Kidney (tissue), 14 donors: Measurements from ENCODE around the gene CRHR1. TPM values are rescaled to one million over a fixed set of nuclear protein-coding genes. Genes with fewer than 3 reads are reported as not detected.
"Not testable (repeated sequence)": the region's sequence is repeated elsewhere in the genome, so short reads cannot be mapped to it uniquely, and the experiment has no call there.

Experiments used
- DNase-seq, 5 donors: peaks; one replicate each; pipeline ENCODE4 v3.0.0-alpha.2; 2013 to 2020
- FAIRE-seq: peaks from 2 replicates; lab custom pipeline; 2012; peaks lifted over from hg19 to GRCh38; lab: Jason Lieb, UNC
- H3K27ac ChIP-seq, 2 donors: one replicate each; pipeline ENCODE4 v1.7.0; 2013; ENCODE audit warnings: low read depth in 2 of 2, low read length in 2 of 2, inconsistent platforms in 1 of 2
- H3K27me3 ChIP-seq: one replicate; pipeline ENCODE4 v1.7.1; 2013; ENCODE audit warnings: low read length, inconsistent platforms; ENCODE audit not compliant: control insufficient read depth, insufficient read depth
- H3K36me3 ChIP-seq, 3 donors: one replicate each; pipeline versions ENCODE4 v1.7.0 to v1.7.1; 2013; ENCODE audit warnings: low read length in 3 of 3, control low read depth in 1 of 3, inconsistent platforms in 1 of 3; ENCODE audit not compliant: insufficient read depth in 3 of 3, control insufficient read depth in 2 of 3
- H3K4me1 ChIP-seq, 3 donors: one replicate each; pipeline versions ENCODE4 v1.7.0 to v1.7.1; 2013; ENCODE audit warnings: low read length in 3 of 3, inconsistent platforms in 1 of 3, low read depth in 1 of 3; ENCODE audit not compliant: control insufficient read depth in 2 of 3, insufficient read depth in 2 of 3
- H3K4me3 ChIP-seq, 3 donors: one replicate each; pipeline versions ENCODE4 v1.7.0 to v1.8.1; 2013; ENCODE audit warnings: low read length in 3 of 3, control low read depth in 1 of 3, inconsistent platforms in 1 of 3
- H3K9ac ChIP-seq, 3 donors: one replicate each; pipeline versions ENCODE4 v1.7.0 to v1.7.1; 2013; ENCODE audit warnings: low read length in 3 of 3, control low read depth in 1 of 3, inconsistent platforms in 1 of 3
- H3K9me3 ChIP-seq, 3 donors: one replicate each; pipeline versions ENCODE4 v1.7.0 to v1.7.1; 2013; ENCODE audit warnings: low read length in 3 of 3, control low read depth in 1 of 3, inconsistent platforms in 1 of 3; ENCODE audit not compliant: control insufficient read depth in 2 of 3, insufficient read depth in 1 of 3
- CTCF ChIP-seq: IDR thresholded peaks from 3 replicates; pipeline ENCODE4 v1.5.1; 2012; ENCODE audit warnings: mild to moderate bottlenecking, moderate library complexity, borderline replicate concordance; ENCODE audit not compliant: insufficient read depth; ENCODE audit errors: extremely low read depth
- intact Hi-C: fragments of 100-400 bp; cut with DNase I; formaldehyde crosslinking; loops from one replicate; pipeline ENCODE4 v1.11.1; 2022
- polyA plus RNA-seq: library from polyadenylated mRNA; stranded (reverse); fragments of 350-450 nt; fragmentation: Illumina TruSeq; extraction: RNeasy Lipid Tissue Mini Kit (QIAGEN cat#74804); gene quantifications from one replicate; pipeline ENCODE4 v1.2.3, GENCODE V29; 2014; ENCODE audit warnings: low read depth, low replicate concordance; ENCODE audit not compliant: insufficient read depth
- total RNA-seq: library from RNA; stranded (reverse); fragmentation: NEBNext Ultra II Directional; extraction: Animal tissue kit (Norgen Biotek cat#: 25700); gene quantifications from one replicate; pipeline ENCODE4 v1.2.1, GENCODE V29; 2021
- donor health status: control.
- donor health status: control.
- donor health status: control.
- donor health status: control.
- donor health status: control.
- donor health status: DM: yes; HTN: yes; CAD: no.
- donor health status: Normal renal cell carcinoma (clear cell type).

Gene CRHR1
- total and polyA plus RNA-seq, 2 donors from 2014 or later = not detected

GRCh38 chr17:45743626-45744326 lies 40.3 kb upstream of the CRHR1 start:
- peak in 1 of 5 donors; percentile 51 for DNase-seq

GRCh38 chr17:45744826-45745225 lies 39.3 kb upstream of the CRHR1 start:
- H3K9me3 ChIP-seq, H3K27ac ChIP-seq, intact Hi-C loops, H3K4me1 ChIP-seq, H3K4me3 ChIP-seq, H3K27me3 ChIP-seq, H3K9ac ChIP-seq, FAIRE-seq, H3K36me3 ChIP-seq: not testable (repeated sequence)
- peak in 1 of 5 donors; percentile 4 for DNase-seq

More at GRCh38 chr17:45743626-45744326, 40.3 kb upstream of the CRHR1 start:
- intact Hi-C loops = no loop called here
- no peaks in the 10 kb centered on the region for H3K36me3 ChIP-seq
- no peak for TF ChIP-seq CTCF
- H3K4me1 ChIP-seq = no peaks in the 10 kb centered on the region
- no peaks in the 10 kb centered on the region for H3K9me3 ChIP-seq
- no peak for FAIRE-seq
- no peaks in the 10 kb centered on the region for H3K27me3 ChIP-seq
- H3K4me3 ChIP-seq = no peak overlapping the region
- no peak overlapping the region for H3K9ac ChIP-seq
- no peak overlapping the region for H3K27ac ChIP-seq

GRCh38 chr17:45745601-45746494 lies 38.3 kb upstream of the CRHR1 start:
- intact Hi-C loops = no loop called here

More at GRCh38 chr17:45745601-45746494, 38.3 kb upstream of the CRHR1 start:
- peak in 1 of 5 donors; percentile 35 for DNase-seq
- H3K4me3 ChIP-seq = no peak overlapping the region
- H3K27ac ChIP-seq = no peak overlapping the region
- FAIRE-seq = no peak
- H3K4me1 ChIP-seq = no peaks in the 10 kb centered on the region
- no peaks in the 10 kb centered on the region for H3K36me3 ChIP-seq
- H3K9me3 ChIP-seq = no peaks in the 10 kb centered on the region
- no peak for TF ChIP-seq CTCF
- H3K27me3 ChIP-seq = no peaks in the 10 kb centered on the region
- H3K9ac ChIP-seq = no peak overlapping the region
